K562 (cell line): ENCODE measurements around the gene ITPRIPL2. TPM values are rescaled to one million over a fixed set of nuclear protein-coding genes. Genes with fewer than 3 reads are reported as not detected.

Source experiments
- ARID2 ChIP-seq: fragments of 450-650 bp; IDR thresholded peaks from 2 replicates; pipeline ENCODE4 v1.6.1; 2017; ENCODE audit warnings: antibody characterized with exemption, mild to moderate bottlenecking
- E2F3 ChIP-seq: fragments of 250-450 bp; sonication (Bioruptor Pico); IDR thresholded peaks from 2 replicates; pipeline ENCODE4 v1.4.0; 2020; ENCODE audit warnings: mild to moderate bottlenecking
- KLF16 ChIP-seq: IDR thresholded peaks from 2 replicates; pipeline ENCODE4 v1.6.1; 2016; ENCODE audit warnings: antibody characterized with exemption
- MEF2A ChIP-seq: IDR thresholded peaks from 2 replicates; pipeline ENCODE4 v1.6.1; 2011; ENCODE audit warnings: low read depth, mild to moderate bottlenecking, low read length, moderate library complexity; ENCODE audit not compliant: control insufficient read depth
- NUFIP1 ChIP-seq: fragments of 450-650 bp; IDR thresholded peaks from 2 replicates; pipeline ENCODE4 v1.6.1; 2018; ENCODE audit not compliant: partially characterized antibody
- SMAD1 ChIP-seq: fragments of 150-350 bp; IDR thresholded peaks from 2 replicates; pipeline ENCODE4 v1.6.1; 2014; ENCODE audit warnings: low read length, low read depth; ENCODE audit not compliant: partially characterized antibody
- STAT5A ChIP-seq: IDR thresholded peaks from 2 replicates; pipeline ENCODE4 v1.6.1; 2012; ENCODE audit warnings: low read length, inconsistent platforms, borderline replicate concordance
- ZBTB8A ChIP-seq: fragments of 450-650 bp; IDR thresholded peaks from 2 replicates; pipeline ENCODE4 v1.6.1; 2018; ENCODE audit warnings: mild to moderate bottlenecking, moderate library complexity; ENCODE audit not compliant: partially characterized antibody
- ZNF197 ChIP-seq: fragments of 200-800 bp; sonication (Bioruptor generic); IDR thresholded peaks from 2 replicates; pipeline ENCODE4 v1.6.1; 2016; ENCODE audit warnings: low read depth, missing genetic modification characterization, missing compliant biosample characterization
- ZNF324 ChIP-seq: fragments of 250-450 bp; sonication (Bioruptor Pico); IDR thresholded peaks from 2 replicates; pipeline ENCODE4 v1.4.0; 2020; ENCODE audit warnings: mild to moderate bottlenecking
- polyA plus RNA-seq, 8 experiments: library from polyadenylated mRNA; depleted of rRNA in 4 of 8; stranded (reverse) in 5 of 8; unstranded in 3 of 8; fragments of >200 nt; fragmentation: Nextera tagmentation in 2 of 8; fragmentation: Illumina TruSeq in 1 of 8; extraction: Ambion mirVana in 2 of 8; extraction: Trizol in 1 of 8; gene quantifications; 2 replicates each; pipeline versions ENCODE4 v1.2.1 to v1.2.3, GENCODE V29; 2011 to 2014; ENCODE audit warnings: inconsistent platforms in 1 of 8, missing spikeins in 1 of 8
- total RNA-seq, 7 experiments: library from RNA; depleted of rRNA in 6 of 7; stranded (reverse); fragments of >200 nt in 6 of 7; fragmentation: Illumina TruSeq in 2 of 7; extraction: Trizol in 2 of 7; gene quantifications; 2 replicates each; pipeline versions ENCODE4 v1.2.1 to v1.2.3, GENCODE V29; 2011 to 2021; ENCODE audit warnings: low replicate concordance in 1 of 7
- TF ChIP-seq, protein P1 (sequence below): fragments of 450-650 bp; IDR thresholded peaks from 2 replicates; pipeline ENCODE4 v1.6.1; 2018; ENCODE audit warnings: mild to moderate bottlenecking, low read depth; ENCODE audit not compliant: partially characterized antibody
- TF ChIP-seq, protein P2 (sequence below): sonication (generic); formaldehyde crosslinking; IDR thresholded peaks from 2 replicates; pipeline ENCODE4 v1.8.0; 2022; ENCODE audit warnings: missing genetic modification reagents, mild to moderate bottlenecking, borderline replicate concordance
- TF ChIP-seq, protein P3 (sequence below), 2 experiments: fragments of 250-450 bp in 1 of 2; fragments of 450-650 bp in 1 of 2; sonication (Bioruptor Pico) in 1 of 2; IDR thresholded peaks; 2 replicates each; pipeline versions ENCODE4 v1.6.1 to v1.8.0; 2016 to 2021; ENCODE audit warnings: mild to moderate bottlenecking in 2 of 2, moderate library complexity in 2 of 2, missing compliant biosample characterization in 1 of 2, missing genetic modification characterization in 1 of 2

Gene ITPRIPL2
- total and polyA plus RNA-seq, 9 of the 15 experiments (the other 6 are each of a cell fraction or from before 2014, with no cell fraction given): 0.04 to 2.2 (median 0.58) TPM

- TF ChIP-seq, protein P1, sequence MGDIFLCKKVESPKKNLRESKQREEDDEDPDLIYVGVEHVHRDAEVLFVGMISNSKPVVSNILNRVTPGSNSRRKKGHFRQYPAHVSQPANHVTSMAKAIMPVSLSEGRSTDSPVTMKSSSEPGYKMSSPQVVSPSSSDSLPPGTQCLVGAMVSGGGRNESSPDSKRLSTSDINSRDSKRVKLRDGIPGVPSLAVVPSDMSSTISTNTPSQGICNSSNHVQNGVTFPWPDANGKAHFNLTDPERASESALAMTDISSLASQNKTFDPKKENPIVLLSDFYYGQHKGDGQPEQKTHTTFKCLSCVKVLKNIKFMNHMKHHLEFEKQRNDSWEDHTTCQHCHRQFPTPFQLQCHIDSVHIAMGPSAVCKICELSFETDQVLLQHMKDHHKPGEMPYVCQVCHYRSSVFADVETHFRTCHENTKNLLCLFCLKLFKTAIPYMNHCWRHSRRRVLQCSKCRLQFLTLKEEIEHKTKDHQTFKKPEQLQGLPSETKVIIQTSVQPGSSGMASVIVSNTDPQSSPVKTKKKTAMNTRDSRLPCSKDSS: no peak
- TF ChIP-seq ZNF324 (CRISPR knock-in tag) (no peak), ARID2 (no peak), ZNF197 (0 out of 2 replicates have a peak, but pooled peaks have one; percentile 58), ZBTB8A (no peak), NUFIP1 (no peak), SMAD1 (peak; percentile 26), E2F3 (CRISPR knock-in tag) (no peak), KLF16 (peak; percentile 84), STAT5A (0 out of 2 replicates have a peak, but pooled peaks have one; percentile 42), MEF2A (no peak)
- TF ChIP-seq, protein P2, sequence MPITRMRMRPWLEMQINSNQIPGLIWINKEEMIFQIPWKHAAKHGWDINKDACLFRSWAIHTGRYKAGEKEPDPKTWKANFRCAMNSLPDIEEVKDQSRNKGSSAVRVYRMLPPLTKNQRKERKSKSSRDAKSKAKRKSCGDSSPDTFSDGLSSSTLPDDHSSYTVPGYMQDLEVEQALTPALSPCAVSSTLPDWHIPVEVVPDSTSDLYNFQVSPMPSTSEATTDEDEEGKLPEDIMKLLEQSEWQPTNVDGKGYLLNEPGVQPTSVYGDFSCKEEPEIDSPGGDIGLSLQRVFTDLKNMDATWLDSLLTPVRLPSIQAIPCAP: no peak
- TF ChIP-seq, protein P3, sequence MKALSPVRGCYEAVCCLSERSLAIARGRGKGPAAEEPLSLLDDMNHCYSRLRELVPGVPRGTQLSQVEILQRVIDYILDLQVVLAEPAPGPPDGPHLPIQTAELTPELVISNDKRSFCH (CRISPR knock-in tag; IDR thresholded peaks at IDR 0.05): no peak
- TF ChIP-seq, protein P3 (tag; IDR thresholded peaks at IDR 0.05): no peak
These were observed 28.0 kb upstream of the ITPRIPL2 start (continued) for GRCh38 chr16:19085679-19086200.
